Stimulated activated CD8-positive, alpha-beta memory T cell treated with anti-CD3 and anti-CD28 coated beads, Interleukin-12 subunit alpha, Interleukin-12 subunit beta, amount 100 ng/mL, for 24 hours (primary cell): ENCODE results near the gene DUOXA1.
"Not testable (repeated sequence)": the region's sequence is repeated elsewhere in the genome, so short reads cannot be mapped to it uniquely, and the experiment has no call there.

Source experiments
- DNase-seq: peaks from one replicate; pipeline ENCODE4 v3.0.0-alpha.2; 2020; ENCODE audit errors: extremely low read depth

Gene DUOXA1

GRCh38 chr15:45112591-45113379, 16.9 kb downstream of the DUOXA1 start:
- no peak for DNase-seq

DNA sequence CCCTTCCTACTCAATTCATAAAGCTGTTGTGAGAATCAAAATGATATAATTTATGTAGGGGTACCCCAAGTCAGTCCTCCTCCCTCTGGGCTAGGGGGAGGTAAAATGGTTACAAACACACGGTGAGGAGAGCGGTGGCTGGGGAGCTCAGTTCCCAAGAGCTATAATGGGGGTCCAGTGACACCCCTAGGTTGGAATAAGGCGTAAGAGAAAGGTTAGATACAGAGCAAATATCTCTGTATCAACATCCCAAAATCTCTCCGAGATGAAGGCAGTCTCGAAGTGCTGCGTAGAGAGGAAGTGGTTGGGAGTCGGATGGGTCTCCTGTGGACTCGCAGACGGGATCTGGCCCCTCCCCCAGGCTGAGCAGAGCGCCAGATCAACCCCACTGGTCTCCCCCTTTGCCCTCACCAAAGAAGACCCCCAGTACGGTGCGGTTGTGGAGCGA, 17.5 kb downstream of the DUOXA1 start:
- no peak for DNase-seq

- no peak for DNase-seq
Observed at GRCh38 chr15:45111390-45112142, 18.1 kb downstream of the DUOXA1 start.

GRCh38 chr15:45110256-45110820, 19.3 kb downstream of the DUOXA1 start:
- DNase-seq: no peak

GRCh38 chr15:45107941-45108630, 21.6 kb downstream of the DUOXA1 start:
- no peak for DNase-seq

GRCh38 chr15:45106002-45106790, 23.5 kb downstream of the DUOXA1 start:
- DNase-seq: no peak

GRCh38 chr15:45105586-45105985, 24.1 kb downstream of the DUOXA1 start:
- DNase-seq: no peak

- not testable (repeated sequence) for DNase-seq
Observed at GRCh38 chr15:45104170-45104569, 25.5 kb downstream of the DUOXA1 start.

DNA sequence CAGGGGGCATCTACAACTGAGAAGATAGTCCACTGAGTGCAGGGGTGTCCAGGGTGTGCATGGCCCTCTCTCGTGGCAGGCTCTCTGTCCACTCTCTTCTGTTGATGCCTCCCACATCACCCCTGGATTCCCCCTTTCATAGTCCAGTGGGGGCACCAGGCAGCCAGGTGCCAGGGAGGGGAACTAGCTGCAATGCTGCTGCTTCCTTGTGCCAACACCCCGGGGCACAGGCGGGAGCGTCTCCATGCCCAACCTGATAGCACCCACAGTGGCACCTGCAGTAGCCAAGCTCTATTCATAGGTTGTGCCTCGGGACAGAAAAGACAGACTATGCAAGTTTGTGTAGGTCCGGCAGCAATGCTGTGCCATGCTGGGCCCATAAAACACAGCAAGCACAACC, 27.5 kb downstream of the DUOXA1 start:
- DNase-seq: no peak

DNA sequence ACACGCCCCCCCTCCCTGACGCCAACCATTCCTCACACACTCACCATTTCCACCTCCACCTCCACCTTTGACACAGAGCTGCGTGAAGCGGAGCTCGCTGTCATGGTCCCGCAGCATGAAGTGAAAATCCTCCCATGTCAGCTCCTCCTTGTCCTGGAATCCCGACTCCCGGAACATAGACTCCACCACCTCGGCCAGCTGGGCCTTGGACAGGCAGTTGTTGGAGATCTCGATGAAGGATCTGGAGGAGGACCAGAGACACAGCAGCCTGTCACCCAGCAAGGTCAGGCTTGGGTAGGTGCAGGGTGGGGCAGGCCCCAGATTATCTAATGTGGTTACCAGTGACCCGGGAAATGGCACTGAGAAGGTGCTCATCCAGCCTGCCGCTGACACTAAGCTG, 27.9 kb downstream of the DUOXA1 start:
- DNase-seq: no peak

- DNase-seq: no peak
Observed at GRCh38 chr15:45100884-45101625, 28.6 kb downstream of the DUOXA1 start.

DNA sequence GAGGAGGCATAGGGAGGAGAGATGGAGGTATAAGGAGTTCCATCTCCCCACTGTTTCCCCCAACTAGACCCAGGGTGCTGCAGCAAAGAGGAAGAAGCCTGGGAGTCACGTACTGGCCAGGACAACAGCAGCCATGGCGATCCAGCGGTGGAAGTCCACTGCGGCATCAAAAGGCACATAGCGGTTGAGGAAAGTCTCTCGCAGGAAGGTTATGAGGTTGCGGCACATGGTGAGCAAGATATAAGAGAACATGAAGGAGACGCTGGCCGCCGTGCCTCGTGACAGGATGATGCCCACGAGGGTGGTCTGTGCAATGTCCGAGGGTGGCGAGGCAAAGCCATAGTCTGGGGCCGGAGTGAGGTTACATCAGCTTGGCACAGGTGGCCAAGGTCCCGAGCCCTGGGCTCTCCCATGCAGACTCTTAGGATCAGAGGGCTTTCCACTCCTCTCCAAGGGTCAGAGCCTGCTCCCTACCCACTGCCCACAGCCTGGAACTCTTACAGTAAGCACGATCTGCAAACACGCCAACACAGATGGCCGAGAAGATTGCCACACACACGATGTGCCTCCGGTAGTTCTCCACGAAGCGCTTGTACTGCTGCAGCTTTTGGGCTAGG, 30.0 kb downstream of the DUOXA1 start:
- DNase-seq: no peak

DNA sequence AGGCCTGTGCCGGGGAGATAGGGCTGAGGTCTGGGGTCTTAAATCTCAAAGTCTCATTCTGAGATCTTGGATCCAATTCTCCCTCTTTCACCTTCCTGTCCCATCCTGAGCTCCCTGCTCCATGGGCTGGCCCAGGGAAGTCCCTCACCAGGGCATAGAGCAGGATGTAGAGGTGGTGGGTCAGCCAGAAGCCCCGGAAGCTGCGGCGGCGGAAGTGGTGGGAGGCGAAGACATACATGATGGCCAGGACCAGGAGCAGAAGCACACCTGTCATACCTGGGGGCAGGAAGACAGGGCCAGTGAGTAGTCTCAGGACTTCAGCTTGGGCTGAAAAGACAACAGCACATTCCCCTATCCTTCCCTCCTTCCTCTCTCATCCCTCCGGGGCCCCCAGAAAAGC, 32.2 kb downstream of the DUOXA1 start:
- DNase-seq: no peak

- DNase-seq: no peak
Observed at GRCh38 chr15:45095661-45096060, 34.0 kb downstream of the DUOXA1 start.

DNA sequence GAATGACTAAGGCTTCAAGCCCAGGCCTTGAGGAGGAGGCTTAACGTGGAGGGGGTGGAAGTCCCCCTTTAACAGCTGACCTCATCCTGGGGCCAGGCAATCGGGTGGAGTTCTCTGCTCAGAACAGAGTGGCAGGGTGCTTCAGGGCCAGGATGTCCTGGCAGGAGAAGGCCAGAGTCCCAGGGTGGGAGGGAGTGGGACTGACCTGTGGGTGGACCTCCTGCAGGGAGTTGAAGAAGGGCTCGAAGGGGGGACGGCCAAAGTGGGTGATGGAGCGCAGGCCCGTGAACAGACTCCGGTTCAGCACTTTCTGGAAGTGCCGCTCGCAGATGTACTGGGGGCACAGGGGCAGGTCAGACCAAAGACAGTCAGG, 35.3 kb downstream of the DUOXA1 start:
- DNase-seq: no peak

DNA sequence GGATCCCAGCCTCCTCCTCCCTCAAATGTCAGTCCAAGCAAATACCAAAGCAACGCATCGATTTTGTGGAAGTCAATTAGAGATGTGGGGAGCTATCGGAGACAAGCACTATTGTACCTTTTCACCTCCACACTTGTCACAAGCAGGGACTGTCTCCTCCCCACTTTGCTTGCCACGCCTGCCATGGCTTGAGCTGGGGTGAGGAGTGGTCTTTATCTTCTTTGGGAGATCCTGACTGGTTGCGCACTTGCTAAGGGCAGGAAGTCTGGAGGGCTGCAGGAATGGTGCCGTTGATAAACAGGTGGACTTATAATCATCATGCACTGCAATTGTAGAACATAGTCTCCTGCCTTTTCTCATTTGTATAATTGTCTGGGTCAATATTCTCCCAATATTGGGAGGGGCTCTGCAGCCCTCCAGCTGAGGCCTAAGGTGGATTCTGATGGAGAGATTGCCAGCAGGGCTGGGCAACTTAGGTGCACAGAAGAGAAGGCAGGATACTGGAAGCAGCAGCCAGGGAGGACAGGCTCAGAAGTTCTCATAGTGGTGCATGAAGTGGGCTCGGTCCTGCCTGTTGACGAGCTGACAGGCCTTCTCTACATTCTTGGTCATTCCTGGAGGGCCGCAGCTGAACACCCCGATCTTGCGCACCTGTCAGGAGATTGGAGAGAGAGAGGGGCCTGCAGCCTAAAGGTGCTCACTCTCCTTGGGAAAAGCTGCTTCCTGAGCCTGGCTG, 35.9 kb downstream of the DUOXA1 start:
- DNase-seq: no peak

GRCh38 chr15:45093013-45093412, 36.7 kb downstream of the DUOXA1 start:
- no peak for DNase-seq

DNA sequence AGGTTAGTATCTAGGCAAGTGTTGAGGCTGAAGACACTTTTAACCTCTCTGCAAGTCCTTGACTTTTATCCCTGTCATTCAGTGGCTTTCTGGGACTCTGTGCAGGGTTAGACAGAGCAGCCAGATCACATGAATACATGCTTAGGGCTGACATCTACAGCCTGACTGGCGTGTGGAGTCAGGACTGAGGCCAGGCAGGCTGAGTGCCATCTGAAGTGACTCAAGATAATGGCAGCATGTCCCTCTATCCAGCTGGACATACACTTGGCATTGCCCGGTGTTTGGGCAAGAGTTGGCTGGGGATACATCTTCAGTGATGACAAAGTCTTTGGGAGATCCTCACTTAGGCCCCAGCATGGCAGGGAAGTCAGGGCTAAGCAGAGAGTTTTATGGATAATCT, 38.1 kb downstream of the DUOXA1 start:
- DNase-seq: no peak

DNA sequence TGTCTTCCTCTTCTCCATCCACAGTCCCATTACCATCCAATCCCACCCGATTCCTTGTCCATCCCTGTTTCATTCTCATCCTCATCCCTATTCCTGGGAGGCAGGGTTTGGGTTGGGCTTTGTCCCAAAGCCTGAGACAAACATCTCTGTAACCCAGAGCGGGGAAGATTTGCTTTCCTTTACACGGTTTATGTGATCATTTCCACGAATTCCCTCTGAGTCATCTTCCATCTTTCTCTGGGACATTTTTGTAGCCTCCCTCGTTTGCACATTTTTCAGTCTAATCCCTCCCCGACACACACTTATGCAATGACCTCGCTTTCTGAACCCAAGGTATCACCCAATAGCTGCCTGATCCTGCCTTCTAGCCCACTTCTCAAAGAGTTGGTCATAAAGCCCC, 38.5 kb downstream of the DUOXA1 start:
- no peak for DNase-seq
